ENCODE results near the gene FANCG.

Gene FANCG

DNA sequence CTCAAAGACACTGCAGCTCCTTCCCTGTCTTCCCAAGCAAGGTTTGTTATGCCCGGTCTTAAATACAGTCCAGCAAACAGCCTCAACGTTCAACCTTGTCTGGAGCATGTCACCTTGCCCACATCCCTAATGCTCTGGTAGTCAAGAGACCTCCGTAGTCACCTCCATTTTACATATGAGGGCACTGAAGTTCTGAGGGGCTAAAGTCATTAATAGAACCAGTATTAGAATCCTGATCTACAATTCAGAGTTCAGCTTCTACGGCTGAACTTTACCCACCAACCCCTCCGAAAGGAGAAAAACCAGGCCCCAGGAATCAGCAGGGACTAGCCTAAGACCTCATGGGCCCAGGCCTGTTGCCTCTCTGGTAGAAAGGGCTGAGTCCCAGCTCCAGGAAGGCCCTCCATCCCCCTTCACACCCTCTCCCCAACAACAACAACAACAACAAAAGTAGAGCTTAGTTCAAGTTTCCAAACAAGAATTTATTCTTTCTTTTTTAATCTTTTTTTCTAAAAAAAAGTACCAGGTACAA is 24.0 kb upstream of the FANCG start:
- no peak for DNase-seq (ENCODE audit: low read depth in 2 of 2)

DNA sequence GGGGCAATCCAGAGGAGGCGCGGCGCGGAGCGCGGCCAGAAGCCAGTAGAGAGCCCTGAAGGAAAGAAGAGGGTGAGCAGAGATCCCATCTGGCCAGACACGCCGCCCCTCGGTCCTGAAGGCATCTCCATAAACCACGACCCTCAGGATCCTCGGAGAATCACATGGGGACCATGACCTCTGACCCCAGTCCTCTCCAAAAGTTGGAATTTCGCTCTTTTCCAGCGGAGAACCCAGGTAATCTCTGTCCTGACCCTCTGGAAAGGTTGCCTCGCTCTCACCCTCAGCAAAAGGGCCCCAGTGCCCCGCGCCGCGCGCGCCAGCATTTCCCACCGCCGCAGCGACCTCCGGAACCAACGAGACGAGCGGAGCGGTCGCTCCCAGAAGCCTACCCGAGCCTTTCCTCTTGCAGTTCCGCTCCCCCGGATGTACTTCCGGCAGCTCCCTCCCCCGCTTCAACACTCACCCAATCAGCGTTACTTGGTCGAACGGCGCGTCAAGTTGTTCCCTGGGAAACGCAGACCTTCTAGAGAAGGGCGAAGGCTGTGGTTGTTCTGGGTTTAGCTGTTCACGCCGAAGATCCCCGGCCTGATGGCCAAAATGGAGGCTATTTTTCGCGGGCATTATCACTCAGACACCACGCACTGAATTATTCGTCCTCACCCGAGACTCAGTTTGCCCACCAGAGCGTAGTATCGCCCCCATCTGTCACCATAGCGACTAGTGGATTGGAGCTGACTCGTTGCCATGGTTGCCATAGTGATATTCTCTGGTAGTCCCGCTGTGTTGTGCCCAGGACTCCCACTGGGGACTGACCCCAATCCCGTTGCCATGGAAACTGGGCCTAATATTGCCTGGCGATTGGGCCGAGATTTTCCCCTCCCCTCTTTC is 23.3 kb upstream of the FANCG start, which contains the start of gene STOML2:
STOML2 (minus strand) TSS at position 363 of the 891 bp plus-strand sequence; CDS start at position 326, 37 bp downstream.
- DNase-seq (ENCODE audit: low read depth in 2 of 2), result peak; percentile 80 to 89

DNA sequence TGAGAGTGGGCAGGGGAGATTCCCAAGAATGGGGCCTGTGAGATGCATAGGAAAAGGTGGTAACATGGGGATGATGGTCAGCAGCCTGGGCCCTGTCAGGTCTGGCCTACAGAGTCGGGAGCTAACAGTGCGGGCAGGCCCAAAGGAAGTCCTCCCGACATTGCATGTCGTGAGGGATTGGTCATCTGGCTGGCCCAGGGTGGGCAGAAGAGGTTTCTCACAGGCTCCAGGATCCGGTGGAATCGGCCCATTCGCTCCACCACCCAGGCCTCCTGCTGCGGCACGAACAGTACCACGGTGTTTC is 22.7 kb upstream of the FANCG start:
- no peak for DNase-seq (ENCODE audit: low read depth in 2 of 2)

DNA sequence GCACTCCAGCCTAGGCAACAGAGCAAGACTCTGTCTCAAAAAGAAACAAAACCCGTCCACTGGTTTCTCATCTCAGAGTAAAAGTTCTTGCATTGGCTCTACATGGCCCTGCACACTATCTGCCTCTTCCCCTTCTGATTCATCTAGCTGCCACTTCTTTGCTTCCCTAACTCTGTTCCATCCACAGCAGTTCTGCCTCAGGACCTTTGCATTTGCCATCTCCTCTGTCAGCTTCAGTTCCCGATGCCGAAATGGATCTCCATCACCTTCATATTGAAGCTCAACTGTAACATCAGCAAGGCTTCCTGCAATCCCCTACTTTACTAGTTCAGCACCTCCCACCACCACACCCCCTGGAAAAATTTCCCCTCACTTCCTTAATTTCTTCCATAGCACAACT is 17.8 kb upstream of the FANCG start:
- DNase-seq (ENCODE audit: low read depth in 2 of 2), result no peak

DNA sequence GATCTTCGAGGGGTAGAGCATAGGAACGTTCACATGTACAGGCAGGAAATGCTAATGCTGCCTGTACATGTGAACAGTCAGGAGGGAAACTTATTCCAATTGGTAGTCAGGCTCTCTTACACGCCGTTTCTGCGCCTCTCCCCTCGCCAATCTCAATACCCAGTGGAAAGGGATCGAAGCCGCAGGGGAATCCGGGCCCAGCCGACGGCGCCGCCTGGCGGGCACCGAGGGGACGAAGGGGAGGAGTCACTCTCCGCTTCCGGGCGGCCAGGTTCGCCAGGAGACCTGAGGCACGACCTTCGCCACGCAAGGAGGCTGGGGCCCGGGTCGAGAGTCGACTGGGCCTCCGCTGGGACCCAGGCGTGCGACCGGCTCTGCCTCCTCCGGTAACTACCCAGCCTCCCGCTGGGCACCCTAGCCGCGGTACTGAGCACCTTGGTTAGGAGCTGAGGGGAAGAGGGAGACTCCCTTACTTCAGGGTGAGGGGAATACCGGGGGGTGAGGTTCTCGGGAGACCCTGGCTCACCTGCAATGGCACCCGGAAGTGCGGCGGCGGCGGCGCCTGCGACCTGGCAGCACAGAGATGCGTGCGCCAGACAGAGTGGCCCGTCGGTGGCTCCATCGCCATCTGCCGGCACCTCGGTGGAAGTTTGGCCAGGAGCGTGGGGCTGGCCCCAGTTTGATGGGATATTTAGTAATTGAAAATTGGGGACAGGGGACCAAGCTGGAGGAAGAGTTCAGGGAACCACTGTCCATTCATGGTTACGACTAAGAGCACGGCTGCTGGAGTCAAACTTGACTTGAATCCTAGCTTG is 16.5 kb upstream of the FANCG start, which contains the start of gene PIGO:
PIGO (minus strand) TSS at position 557 of the 815 bp plus-strand sequence. CDS start 1,026 bp downstream, outside the sequence.
- peak; percentile 74 to 77 for DNase-seq (ENCODE audit: low read depth in 2 of 2)

DNA sequence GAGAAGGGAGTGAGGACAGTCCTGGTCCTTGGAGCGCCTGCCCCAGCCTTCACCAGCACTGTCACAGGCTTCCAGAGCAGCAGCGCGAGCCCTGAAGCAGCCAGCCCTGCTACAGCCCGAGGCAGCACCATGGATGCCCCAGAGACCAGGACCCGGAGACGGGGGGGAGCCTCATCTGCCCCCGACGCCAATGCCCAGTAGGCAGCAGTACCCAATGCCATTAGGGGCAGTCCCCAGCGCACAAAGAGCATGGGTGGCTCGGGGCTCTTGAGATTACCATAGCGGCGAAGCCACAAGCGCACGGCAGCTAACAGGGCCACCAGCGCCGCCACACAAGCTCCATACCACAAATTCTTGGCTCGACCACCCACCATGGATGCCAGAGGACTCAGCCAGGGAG is 11.8 kb upstream of the FANCG start:
- DNase-seq (ENCODE audit: low read depth in 2 of 2), result no peak

DNA sequence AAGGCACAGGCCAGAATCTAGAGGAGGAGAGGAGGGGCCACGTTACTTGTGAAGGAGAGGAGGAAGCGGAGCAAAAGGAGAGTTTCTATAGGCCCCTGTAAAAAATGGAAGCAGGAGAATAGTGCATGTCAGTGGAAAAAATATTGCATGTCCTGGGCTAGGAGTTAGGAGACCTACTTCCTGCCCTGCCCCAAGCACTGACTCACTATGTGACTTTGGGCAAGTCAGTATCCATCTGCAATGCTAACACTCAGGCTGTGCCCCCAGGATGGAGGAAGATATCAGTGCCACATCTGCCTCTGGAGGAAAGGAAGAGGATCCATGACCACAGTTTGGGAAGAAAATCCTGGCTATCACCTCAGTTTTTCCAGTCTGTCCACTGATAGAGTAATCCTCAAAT is 9.7 kb upstream of the FANCG start:
- DNase-seq (ENCODE audit: low read depth in 2 of 2), result no peak

DNA sequence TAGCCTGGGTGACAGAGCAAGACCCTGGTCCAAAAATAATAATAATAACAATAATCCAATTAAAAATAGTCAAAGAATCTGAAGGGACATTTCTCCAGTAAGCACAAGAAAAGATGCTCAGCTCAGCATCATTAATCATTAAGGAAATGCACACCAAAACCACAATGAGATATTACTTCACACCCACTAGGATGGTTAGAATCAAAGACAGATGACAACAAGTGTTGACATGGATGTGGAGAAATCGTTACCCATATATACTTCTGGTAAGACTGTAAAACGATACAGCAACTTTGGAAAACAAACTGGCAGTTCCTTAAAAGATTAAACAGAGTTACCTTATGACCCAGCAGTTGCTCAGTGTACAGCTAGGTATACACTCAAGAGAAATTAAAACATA is 5.3 kb upstream of the FANCG start:
- DNase-seq (ENCODE audit: low read depth in 2 of 2), result no peak

DNA sequence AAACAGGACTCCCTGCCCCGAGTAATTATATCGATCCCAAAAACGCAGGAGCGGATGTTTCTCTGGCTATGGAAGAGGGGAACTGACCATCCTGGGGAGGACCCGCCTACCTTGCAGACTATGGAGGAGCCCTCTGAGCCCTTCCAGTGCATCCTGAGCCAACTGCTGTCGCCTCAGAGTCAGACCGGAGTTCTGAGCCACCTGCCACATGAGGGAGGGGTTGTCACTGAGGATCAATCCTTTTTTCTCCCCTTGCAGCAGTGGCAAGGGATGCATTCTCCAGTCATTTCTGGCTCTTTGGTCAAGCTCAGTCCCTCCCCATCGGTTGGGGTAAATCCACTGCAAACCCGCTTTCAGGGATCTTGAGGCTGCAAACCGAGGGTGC is 709 bp downstream of the FANCG start:
- no peak for DNase-seq (ENCODE audit: low read depth in 2 of 2)

DNA sequence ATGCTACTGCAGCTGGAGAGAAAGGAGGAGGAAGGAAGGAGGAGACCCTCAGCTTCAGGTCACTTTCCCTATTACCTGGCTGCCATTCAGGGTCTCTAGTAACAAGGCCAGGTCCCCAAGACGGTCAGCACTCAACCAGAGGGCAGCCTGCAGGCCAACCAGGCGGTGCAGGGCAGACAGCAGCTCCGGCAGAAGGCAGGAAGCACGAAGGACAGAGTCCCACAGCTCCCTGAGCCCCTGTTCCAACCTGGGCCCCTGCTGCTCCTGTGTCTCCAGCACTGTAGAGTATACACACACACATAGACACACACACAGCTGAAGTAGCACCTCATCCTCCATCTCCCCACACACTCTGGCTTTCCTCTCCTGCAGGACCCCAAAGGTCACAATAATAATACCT is 1.7 kb downstream of the FANCG start:
- DNase-seq (ENCODE audit: low read depth in 2 of 2), result no peak

DNA sequence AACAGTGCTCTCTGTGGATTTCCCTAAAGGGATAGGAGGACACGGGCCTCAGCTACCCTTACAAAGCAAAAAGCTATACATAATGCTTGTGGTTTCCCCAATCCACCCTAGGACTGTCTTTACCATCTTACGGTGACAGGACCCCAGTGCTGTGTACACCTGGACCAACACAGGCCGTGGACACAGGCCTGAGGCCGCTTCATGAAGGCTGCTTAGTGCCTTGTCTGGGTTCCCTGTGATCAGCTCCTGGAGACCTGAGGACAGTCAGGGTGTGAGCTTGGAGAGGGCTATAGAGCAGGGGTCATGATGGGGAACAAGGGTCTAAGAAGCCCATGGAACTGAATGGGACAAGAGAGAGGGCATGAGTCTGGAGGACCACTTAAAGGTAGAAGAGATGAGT is 2.9 kb downstream of the FANCG start:
- no peak for DNase-seq (ENCODE audit: low read depth in 2 of 2)

DNA sequence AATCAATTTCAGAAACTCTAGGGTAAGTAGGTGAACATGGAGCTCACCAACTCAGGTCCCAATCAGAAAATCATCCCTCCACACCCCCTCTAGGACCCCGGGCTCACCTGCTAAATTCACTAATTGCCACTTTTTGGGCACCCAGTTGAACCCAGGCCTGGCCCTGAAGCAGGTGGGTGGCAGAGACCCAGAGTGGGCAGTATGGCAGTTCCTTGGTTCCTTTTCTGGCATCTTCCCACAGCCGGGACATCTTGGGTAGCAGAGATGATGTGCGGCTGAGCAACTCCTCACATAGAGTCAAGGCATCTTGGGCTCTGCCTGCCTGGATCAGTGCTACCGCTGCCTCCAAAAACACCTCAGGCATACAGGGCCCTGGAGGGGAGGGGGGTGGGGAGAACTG is 4.4 kb downstream of the FANCG start:
- no peak for DNase-seq (ENCODE audit: low read depth in 2 of 2)

DNA sequence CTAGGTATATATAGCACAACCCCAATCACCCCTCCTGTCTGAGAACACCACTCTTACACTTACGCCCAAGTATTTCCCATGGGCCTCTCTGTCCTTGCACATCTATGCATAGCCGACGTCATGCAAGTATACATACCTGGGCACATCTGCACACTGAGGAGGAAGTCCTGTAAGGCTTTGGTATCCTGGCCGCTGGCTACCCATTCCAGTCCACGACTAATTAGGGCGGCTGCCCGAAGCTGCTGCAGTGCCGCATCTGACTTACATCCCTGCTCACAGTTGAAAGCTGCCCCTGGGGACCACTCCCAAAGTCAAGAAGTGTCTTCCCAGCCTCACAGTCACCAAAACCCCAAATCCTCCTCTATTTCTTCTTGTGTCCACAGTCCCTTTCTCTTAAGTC is 5.0 kb downstream of the FANCG start:
- no peak for DNase-seq (ENCODE audit: low read depth in 2 of 2)

DNA sequence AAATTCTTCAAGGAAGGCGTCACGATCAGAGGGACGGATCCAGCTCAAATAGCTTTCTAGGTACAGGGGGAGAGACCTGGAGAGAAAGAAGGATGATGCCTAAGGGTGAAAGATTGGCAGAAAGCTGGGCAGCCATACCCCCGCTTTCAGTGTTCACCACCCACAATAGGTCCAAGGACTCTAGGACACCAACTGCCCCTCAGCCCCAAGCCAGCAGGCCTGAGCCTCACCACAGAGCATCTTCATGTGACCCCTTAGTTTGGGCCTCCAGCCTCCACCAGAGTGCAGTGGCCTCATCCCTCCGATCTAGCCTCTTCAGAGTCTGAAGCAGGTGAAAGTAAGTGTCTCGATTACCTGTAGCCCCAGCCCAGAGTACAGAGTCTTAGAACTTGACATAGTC is 5.6 kb downstream of the FANCG start:
- no peak for DNase-seq (ENCODE audit: low read depth in 2 of 2)

DNA sequence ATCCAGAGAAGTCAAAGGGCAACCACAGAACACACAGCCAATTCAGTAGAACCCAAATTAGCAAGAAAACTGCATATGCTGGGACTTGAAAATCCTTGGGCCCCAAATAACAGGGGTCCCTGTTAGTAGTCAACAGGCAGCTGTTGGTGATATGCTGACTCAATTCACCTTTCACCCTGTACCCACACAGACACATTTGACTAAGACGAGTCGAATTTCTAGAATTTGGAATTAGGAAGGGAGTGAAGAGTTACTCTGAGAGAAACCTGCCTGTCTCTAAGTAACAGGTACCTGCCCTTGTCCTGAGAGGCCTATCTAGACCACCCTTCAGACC is 6.5 kb downstream of the FANCG start:
- DNase-seq (ENCODE audit: low read depth in 2 of 2), result no peak

DNA sequence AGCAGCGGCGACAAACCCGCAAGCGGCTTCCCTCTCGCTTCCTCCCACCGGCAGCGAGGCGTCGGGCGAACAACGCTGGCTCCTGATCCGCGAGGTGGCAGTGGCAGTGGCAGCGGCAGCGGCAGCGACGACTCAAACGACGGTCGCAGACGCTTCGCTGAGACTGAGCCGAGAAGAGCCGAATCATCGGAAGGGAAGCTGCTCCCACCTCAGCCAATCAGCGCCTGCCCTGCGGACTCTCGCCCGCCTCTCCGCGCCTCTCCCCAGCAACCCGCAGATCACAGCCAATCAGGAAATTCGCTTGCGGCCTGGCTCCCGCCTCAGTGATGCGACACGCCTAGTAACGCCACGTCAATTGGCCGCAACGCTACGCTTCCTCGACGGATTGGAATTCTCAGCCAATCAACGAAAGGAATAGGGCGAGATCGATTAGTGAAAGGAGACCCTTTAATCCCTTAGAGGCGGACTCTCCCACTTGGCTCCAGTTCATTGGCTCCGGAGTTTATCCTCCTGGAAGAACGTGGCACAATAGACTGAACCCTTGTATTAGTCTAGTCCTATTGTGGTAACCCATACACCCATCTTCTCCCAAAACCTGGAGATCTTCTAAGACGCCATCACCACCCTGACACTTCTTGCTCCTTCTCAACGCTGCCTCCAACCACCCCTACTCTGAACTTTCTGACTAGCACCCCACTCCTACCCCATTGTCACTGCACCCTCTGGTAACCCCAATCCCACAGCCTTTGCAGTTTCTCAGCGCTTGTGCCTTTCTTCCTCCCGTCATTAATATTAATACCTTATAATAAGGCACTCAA is 7.1 kb downstream of the FANCG start, which contains the start of gene VCP:
VCP (minus strand) TSS at position 165 of the 818 bp plus-strand sequence. CDS start 272 bp downstream, outside the sequence.
- peak; percentile 92 to 97 for DNase-seq (ENCODE audit: low read depth in 2 of 2)

DNA sequence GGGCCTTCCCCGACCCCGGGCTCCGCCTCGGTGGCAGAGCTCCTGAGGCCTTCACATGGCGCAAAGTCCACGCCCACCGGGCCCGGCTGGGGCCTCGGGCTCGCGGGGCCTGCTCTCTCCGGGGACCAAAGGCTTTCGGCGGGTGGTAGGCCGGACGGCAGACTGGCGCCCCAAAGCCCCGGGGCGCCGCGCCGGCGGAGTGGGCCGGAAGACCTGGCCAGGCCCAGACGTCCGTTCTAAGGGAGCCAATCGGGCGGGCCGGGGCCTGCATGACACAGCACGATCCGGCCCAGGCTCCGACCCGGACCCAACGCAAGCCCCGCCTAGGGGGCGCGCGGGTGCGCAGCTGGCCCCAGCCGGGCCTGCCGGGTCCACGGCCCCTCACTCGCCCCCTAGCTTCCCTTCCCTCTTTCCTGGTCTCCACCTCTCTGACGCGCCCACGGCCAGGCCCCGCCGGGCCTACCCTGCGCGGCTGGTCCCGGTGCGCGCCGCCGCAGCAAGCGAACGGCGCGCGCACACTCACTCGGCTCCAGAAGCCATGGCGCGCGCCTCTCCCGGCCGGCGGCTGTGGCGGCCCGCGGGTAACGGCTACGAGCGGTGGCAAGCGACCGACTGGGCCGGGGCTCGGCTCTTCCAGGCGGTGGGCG is 7.8 kb downstream of the FANCG start:
- DNase-seq (ENCODE audit: low read depth in 2 of 2), result peak; percentile 42 to 46

DNA sequence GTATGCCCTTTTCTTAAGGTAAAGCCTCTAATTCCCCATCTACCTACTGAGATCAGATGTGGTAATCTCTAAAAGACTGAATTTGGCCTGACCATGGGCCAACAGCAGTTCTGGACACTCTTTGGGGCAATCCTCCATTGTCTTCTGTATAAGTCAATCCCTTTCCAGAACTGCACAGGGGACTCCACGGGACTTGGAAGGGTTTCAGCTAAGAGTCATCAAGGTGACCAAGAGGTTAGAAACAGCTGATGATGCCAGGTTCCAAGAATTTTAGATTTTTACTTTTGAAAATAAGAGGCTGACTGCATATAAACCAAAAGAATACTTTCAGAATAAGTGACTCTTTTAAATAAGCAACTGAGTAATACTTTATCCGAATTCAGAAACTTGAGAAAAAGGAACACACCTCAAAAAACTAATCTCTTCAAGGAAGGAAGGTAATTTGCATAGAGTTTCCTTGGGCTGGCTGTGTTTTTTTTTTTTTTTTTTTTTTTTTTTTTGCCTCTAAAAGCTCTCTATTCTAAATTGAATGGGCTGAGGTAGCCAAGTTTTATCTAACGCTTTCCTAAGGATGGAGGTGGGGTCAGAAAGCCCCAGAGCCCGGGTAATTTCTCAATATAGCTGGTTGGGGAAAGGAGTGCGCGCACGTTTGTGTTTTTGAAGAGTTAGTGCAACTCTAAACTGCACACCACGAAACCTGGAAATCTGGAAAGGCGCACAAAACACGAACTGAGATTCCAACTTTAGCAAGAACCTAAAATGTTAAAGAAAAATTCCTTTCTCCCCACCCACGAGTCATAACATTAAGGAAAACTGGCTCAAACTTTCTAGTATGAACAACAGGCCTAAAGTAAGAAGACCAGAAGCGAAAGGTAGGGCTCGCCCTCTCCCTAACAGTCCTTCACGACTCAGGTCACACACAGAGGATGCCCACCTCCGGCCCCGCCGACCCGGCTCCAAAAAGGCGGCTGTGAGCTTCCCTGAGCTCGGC is 8.6 kb downstream of the FANCG start:
- DNase-seq (ENCODE audit: low read depth in 2 of 2), result no peak

DNA sequence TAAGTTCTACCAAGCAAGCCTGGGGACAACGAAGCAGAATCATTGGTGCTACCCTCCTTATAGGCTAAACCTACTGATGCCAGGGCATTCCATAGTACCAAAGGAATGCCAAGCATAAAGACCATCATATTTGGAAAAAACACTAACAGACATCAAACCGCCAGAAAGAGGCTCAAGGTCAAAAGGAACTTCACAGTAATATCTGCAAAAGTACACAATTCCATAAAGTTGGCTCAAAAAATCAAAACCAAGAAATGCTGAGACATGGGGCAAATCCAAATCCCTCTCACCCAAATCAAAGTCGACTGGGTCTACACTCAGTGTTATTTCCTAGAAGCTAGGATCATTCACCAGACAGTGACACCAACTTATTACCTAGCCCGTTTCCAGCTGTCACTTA is 10.7 kb downstream of the FANCG start:
- no peak for DNase-seq (ENCODE audit: low read depth in 2 of 2)

DNA sequence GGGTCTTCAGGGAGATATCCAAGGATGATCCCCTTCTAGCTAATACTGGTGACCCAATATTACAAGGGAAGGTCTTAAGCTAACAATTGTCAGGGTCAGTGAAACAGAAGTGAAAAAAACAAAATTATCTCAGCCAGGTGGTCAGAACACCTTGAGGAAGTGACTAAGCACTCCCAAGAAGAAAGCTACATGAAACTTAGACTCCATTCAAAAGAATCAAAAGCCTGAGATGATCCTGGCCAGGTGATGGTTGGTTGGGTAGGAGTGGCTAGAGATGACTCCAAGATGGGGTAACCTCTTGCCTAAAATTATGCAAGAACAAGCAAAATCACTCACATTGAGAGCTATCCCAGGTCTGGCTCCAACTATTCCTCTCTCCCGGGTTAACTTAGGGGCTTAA is 12.7 kb downstream of the FANCG start:
- no peak for DNase-seq (ENCODE audit: low read depth in 2 of 2)

Measured in activated CD8-positive, alpha-beta memory T cell treated with anti-CD3 and anti-CD28 coated beads for 4 hours (primary cell).